ENCODE data around the gene HSD17B8. TPM values are rescaled to one million over a fixed set of nuclear protein-coding genes. Genes with fewer than 3 reads are reported as not detected.

The HSD17B8 gene
- total RNA-seq, 2 donors from 2014 or later = 3.3 to 6.2 TPM

GRCh38 chr6:33167374-33168283 lies 36.8 kb upstream of the HSD17B8 start:
- peaks cover 0 to 5% of the 10 kb centered on the region in 2 donors for H3K27me3 Mint-ChIP-seq
- no peak overlapping the region for H3K4me3 Mint-ChIP-seq
- DNase-seq (ENCODE audit: low spot score) (peak; percentile 55), ATAC-seq (no peak)
- no peak overlapping the region for H3K27ac Mint-ChIP-seq
- H3K4me1 Mint-ChIP-seq (ENCODE audit: low read depth in 2 of 2) = no peaks in the 10 kb centered on the region
- H3K36me3 Mint-ChIP-seq = no peaks in the 10 kb centered on the region
- H3K9me3 Mint-ChIP-seq = no peaks in the 10 kb centered on the region

- ATAC-seq (no peak), DNase-seq (ENCODE audit: low spot score) (peak; percentile 29)
- Mint-ChIP-seq H3K27me3 (peaks cover 0 to 5% of the 10 kb centered on the region in 2 donors), H3K4me1 (ENCODE audit: low read depth in 2 of 2) (no peaks in the 10 kb centered on the region), H3K36me3 (no peaks in the 10 kb centered on the region), H3K27ac (no peak overlapping the region), H3K9me3 (no peaks in the 10 kb centered on the region), H3K4me3 (no peak overlapping the region)
Observed at GRCh38 chr6:33168284-33168601, 36.2 kb upstream of the HSD17B8 start.

- DNase-seq (ENCODE audit: low spot score) = peak; percentile 39
- ATAC-seq = no peak
- H3K27me3 Mint-ChIP-seq = peaks cover 0 to 5% of the 10 kb centered on the region in 2 donors
- no peaks in the 10 kb centered on the region for H3K36me3 Mint-ChIP-seq
- no peak overlapping the region for H3K27ac Mint-ChIP-seq
- no peak overlapping the region for H3K4me3 Mint-ChIP-seq
- no peaks in the 10 kb centered on the region for H3K4me1 Mint-ChIP-seq (ENCODE audit: low read depth in 2 of 2)
- H3K9me3 Mint-ChIP-seq = no peaks in the 10 kb centered on the region
Observed at GRCh38 chr6:33168639-33169038, 35.8 kb upstream of the HSD17B8 start.

- Mint-ChIP-seq H3K4me1 (ENCODE audit: low read depth in 2 of 2) (no peaks in the 10 kb centered on the region), H3K36me3 (no peaks in the 10 kb centered on the region), H3K27me3 (no peaks in the 10 kb centered on the region), H3K27ac (no peak overlapping the region), H3K9me3 (no peaks in the 10 kb centered on the region), H3K4me3 (no peak overlapping the region)
- ATAC-seq = no peak
- DNase-seq (ENCODE audit: low spot score) = peak; percentile 53
Observed at GRCh38 chr6:33169291-33170175, 34.9 kb upstream of the HSD17B8 start.

- H3K4me3 Mint-ChIP-seq = no peak overlapping the region
- H3K9me3 Mint-ChIP-seq = no peaks in the 10 kb centered on the region
- ATAC-seq (no peak), DNase-seq (ENCODE audit: low spot score) (peak; percentile 50)
- peaks cover 3 to 5% of the 10 kb centered on the region in 2 donors for H3K27me3 Mint-ChIP-seq
- no peak overlapping the region for H3K27ac Mint-ChIP-seq
- no peaks in the 10 kb centered on the region for H3K4me1 Mint-ChIP-seq (ENCODE audit: low read depth in 2 of 2)
- no peaks in the 10 kb centered on the region for H3K36me3 Mint-ChIP-seq
Observed at GRCh38 chr6:33170176-33171015, 34.1 kb upstream of the HSD17B8 start.

- DNase-seq (ENCODE audit: low spot score) = peak; percentile 54
Observed at GRCh38 chr6:33171016-33171879, 33.2 kb upstream of the HSD17B8 start.

GRCh38 chr6:33171880-33172687 lies 32.4 kb upstream of the HSD17B8 start:
- Mint-ChIP-seq H3K36me3 (no peaks in the 10 kb centered on the region), H3K4me3 (no peak overlapping the region), H3K4me1 (ENCODE audit: low read depth in 2 of 2) (no peaks in the 10 kb centered on the region), H3K27me3 (peaks cover 6 to 7% of the 10 kb centered on the region in 2 donors), H3K9me3 (no peaks in the 10 kb centered on the region), H3K27ac (peak overlapping the region in 1 of 2 donors; percentile 51)
- ATAC-seq = no peak
- DNase-seq (ENCODE audit: low spot score) = peak; percentile 46

More at GRCh38 chr6:33171016-33171879, 33.2 kb upstream of the HSD17B8 start:
- H3K27ac Mint-ChIP-seq = no peak overlapping the region
- no peaks in the 10 kb centered on the region for H3K36me3 Mint-ChIP-seq
- H3K27me3 Mint-ChIP-seq = peaks cover 6 to 7% of the 10 kb centered on the region in 2 donors
- no peak overlapping the region for H3K4me3 Mint-ChIP-seq
- no peak for ATAC-seq
- no peaks in the 10 kb centered on the region for H3K4me1 Mint-ChIP-seq (ENCODE audit: low read depth in 2 of 2)
- H3K9me3 Mint-ChIP-seq = no peaks in the 10 kb centered on the region

GRCh38 chr6:33172688-33173534 lies 31.5 kb upstream of the HSD17B8 start:
- DNase-seq (ENCODE audit: low spot score) (peak; percentile 53), ATAC-seq (no peak)
- peak overlapping the region in 1 of 2 donors; percentile 51 for H3K27ac Mint-ChIP-seq
- no peaks in the 10 kb centered on the region for H3K9me3 Mint-ChIP-seq
- H3K4me1 Mint-ChIP-seq (ENCODE audit: low read depth in 2 of 2) = no peaks in the 10 kb centered on the region
- no peaks in the 10 kb centered on the region for H3K36me3 Mint-ChIP-seq
- H3K4me3 Mint-ChIP-seq = no peak overlapping the region
- peaks cover 6 to 7% of the 10 kb centered on the region in 2 donors for H3K27me3 Mint-ChIP-seq

GRCh38 chr6:33173535-33174180 lies 30.8 kb upstream of the HSD17B8 start:
- Mint-ChIP-seq H3K4me1 (ENCODE audit: low read depth in 2 of 2) (no peaks in the 10 kb centered on the region), H3K9me3 (no peaks in the 10 kb centered on the region), H3K27ac (peak overlapping the region in 1 of 2 donors; percentile 51), H3K4me3 (no peak overlapping the region), H3K36me3 (no peaks in the 10 kb centered on the region), H3K27me3 (peaks cover 7 to 10% of the 10 kb centered on the region in 2 donors)
- ATAC-seq (no peak), DNase-seq (ENCODE audit: low spot score) (peak; percentile 12)

GRCh38 chr6:33174784-33175183 lies 29.7 kb upstream of the HSD17B8 start:
- H3K9me3 Mint-ChIP-seq = no peaks in the 10 kb centered on the region
- no peaks in the 10 kb centered on the region for H3K4me1 Mint-ChIP-seq (ENCODE audit: low read depth in 2 of 2)
- H3K27ac Mint-ChIP-seq = peak overlapping the region in 1 of 2 donors; percentile 57
- peaks cover 7 to 10% of the 10 kb centered on the region in 2 donors for H3K27me3 Mint-ChIP-seq
- H3K4me3 Mint-ChIP-seq = no peak overlapping the region
- no peaks in the 10 kb centered on the region for H3K36me3 Mint-ChIP-seq
- no peak for ATAC-seq
- peak; percentile 55 for DNase-seq (ENCODE audit: low spot score)
